GM21717 (cell line): ENCODE data around the gene JADE1.

ENCODE experiments used
- ATAC-seq: cut with Tn5 transposase; IDR thresholded peaks from one replicate; pipeline ENCODE4 v1.9.1; 2021; ENCODE audit warnings: mild to moderate bottlenecking, moderate library complexity; ENCODE audit not compliant: unreplicated experiment

JADE1 gene

DNA sequence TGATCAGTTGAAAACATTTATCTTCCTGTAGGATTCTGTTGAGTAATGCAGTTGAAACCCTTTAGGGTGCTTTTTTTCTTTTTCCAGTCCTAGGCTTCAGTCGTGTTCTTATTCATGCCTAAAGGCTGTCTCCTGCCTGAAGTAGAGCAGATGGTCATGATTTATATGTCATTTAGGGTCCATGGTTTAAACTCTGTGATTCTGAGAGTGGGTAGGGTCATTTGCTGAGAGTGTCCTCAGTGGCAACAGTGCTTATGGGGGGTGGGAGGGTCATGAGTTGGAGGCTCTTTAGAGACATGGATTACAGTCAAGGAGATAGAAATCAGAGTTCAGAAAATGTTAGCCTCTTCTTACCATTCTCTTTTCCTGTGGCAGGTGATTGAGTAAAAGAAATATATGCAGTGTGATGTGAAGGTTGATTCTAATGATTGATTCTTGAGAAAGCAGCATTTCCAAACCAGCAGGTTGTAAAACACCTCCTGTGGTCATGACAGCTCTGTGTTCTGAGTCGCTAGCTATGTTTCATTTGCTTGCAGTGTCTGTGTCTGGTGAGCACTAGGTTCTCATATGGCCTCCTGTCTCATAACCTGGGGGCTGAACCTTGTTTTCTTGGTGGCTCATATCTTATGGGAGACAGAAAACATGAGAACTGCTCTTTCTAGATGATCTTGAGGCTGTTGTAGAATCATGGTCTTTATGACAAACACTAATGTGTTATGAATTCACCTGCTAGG, 60.4 kb downstream of the JADE1 start:
- ATAC-seq = no peak

DNA sequence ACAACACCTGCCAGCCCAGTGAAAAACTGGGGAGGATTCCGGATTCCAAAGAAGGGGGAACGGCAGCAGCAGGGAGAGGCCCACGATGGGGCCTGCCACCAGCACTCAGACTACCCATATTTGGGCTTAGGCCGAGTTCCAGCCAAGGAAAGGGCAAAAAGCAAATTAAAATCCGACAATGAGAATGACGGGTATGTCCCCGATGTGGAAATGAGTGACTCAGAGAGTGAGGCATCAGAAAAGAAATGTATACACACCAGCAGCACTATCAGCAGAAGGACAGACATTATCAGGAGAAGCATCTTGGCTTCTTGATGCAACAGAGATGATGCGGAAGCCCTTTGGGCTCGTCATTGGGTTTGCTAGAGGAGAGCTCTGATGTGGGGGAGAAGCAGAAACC, 62.4 kb downstream of the JADE1 start:
- ATAC-seq = no peak

DNA sequence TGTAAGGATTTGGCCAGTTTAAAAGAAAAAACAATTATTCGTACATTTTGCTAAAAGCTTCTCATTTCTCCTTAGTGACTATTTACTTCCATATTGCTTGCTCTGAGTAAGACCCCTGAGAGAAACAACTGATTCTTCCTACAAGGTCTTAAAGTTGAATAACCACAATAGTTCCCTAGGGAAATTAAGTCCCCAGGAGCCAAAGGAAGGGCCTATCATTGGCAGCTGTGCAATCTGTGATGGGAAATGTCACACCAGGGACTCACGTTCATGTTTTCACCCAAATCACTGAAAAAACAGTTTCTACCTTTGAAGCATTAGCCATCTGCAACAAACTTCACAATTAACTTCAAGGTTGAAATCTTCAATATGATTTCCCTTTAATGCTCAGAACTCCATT, 66.7 kb downstream of the JADE1 start:
- no peak for ATAC-seq

DNA sequence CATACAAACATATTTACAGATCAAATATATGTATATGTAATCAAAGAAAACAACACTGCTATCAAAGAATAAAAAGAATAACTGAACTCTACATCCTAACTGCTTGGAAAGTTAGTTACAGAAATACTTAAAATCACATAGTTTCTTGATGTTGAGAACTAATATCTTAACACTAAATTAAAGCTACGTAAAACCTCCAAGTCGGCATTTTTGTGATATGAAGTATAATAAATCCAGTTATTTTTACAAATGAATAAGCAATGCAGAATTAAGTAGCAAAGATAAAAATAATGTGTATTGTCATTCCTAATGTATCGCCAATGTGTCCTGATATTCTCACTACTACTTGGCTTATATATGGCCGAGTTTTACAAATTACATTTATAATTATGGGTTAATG, 68.4 kb downstream of the JADE1 start:
- no peak for ATAC-seq

DNA sequence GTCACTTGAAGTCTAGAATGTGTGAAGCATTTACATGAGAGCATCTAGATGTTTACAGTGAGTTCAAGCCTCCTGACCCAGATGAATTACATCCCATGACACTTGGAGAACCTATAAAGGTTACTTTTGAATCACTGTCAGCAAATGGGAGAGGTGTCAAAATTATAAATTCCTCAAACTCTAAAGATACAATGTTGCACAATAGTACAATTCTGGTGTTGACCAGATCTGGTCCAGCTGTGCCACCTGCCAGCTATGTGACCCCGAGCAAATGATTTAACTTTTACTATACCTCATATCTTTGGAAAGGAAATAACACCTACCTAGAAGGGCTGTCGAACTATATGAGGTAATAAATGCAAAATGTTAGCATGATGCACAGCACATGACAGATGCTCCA, 69.8 kb downstream of the JADE1 start:
- no peak for ATAC-seq

DNA sequence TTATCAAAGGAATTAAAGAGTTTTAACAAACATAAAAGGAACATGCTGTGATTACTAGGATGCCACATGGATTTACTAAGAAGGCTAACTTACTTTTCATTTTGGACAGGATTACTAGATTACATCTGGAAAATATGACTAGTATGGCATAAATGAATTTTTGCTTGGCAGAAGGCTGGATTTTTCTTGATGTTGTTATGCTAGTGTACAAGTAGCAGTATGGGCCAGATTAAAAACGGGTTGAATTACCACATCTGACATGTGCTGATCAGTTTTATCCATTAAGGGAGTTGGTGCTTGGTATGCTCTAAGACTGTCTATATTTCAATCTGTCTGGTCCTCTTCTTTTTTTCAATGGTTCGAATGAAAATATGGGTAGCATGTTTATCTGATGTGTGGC, 70.5 kb downstream of the JADE1 start:
- no peak for ATAC-seq

DNA sequence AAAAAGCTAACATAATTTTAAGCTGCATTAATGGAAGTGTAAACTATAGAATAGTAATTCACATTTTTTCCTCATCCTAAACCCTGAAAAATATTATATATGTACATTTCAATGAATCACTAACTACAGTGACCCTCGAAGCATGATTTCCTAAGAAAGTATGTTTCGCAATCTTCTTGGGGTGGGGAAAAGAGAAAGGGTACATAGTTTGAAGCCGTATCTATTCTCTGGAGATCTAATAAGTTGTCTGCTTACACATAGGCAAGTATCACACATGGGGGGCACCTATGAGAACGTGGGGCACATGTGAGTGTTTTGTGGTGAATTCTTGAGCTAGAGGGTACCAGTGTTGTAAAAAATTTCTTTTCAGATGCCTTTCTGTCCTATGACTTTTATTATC, 71.2 kb downstream of the JADE1 start:
- ATAC-seq = no peak

DNA sequence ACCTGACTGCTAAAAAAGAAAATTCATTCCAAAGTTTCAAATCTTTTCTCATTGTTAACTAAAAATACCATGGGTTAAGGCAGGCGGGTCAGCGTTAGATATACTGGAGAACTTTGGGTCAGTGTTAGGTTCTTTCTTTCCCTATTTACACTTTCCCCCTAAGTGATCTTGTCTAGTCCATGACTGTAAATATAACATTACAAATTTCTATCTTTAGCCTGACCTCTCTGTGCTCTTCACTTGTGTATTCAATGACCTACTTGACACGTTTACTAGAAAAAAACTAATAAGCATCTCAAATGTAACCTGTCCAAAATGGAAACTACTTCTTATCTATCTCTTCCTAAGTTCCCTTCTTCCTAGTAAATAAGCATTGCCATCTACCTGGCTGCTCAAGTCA, 95.3 kb downstream of the JADE1 start:
- no peak for ATAC-seq

DNA sequence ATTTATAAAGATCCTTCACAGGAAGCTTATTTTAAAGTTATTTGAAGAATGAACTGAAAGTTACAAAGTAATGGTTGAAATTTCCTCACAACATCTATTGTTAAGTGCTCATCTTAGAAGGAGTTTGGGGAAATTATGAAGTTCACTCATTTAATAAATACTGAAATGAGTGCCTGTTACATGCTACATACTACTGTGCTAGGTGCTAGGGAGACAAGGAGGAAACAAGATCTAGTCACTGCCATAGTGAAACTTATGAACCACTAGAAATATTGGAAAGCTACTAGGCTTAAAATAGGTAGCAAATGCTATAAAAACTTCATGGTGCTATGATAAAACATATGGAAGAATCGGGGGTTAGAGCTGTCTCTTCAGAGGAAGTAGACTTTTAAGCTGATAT, 97.1 kb downstream of the JADE1 start:
- ATAC-seq = no peak

DNA sequence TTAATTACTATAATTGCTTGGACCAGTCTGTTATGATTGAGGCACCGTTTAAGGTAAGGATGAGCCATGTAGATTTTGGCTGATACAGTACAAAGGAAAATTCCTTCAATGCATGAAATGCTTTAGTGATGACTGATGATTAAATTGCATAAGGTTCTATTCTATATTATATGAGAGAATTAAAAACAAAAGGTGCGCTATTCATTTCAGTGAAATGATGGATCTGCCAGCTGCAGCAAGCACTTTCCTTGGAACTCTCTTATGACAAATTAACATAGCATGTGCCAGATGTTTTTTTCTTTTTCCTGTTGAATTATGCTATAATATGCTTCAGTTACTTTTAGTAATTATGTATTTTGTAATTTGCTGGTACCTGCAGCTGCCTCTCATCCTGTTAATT, 98.5 kb downstream of the JADE1 start:
- no peak for ATAC-seq

DNA sequence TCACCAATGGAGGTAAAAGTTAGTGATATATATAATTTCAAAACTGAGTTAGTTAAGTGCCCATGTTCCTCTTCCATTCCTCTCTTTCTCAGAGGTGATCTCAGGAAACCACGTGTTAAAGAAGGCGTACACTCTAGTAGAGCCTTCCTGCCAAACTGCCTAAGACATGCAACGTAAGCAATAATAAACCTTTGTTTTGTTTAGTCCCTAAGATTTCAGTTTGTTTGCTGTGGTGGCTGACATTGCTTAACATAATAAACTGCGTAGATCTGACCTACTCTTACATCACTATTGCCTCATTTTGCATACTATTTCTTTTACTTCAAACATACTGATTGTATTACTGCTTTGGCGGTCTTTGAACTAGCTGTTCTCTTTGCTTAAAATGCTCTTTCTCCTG, 99.2 kb downstream of the JADE1 start:
- ATAC-seq = no peak

DNA sequence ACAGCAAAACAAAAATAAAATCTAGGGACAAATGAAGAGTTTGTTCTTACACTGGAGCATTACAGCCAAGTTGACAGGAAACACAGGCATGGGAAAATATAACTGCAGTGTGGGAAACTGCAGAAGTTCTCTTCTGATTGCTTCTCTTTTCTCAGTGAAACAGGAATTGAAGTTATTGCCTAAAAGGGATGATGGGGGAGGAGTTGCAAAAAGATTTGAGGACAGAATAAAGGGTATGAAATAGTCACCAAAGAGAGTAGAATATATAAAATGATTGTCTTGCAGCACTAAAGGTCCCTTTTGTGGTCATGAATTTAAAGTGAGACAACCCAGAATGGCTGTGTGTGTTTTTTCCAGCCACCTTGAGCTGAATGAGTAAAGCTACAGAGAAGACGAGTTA, 103.7 kb downstream of the JADE1 start:
- no peak for ATAC-seq

DNA sequence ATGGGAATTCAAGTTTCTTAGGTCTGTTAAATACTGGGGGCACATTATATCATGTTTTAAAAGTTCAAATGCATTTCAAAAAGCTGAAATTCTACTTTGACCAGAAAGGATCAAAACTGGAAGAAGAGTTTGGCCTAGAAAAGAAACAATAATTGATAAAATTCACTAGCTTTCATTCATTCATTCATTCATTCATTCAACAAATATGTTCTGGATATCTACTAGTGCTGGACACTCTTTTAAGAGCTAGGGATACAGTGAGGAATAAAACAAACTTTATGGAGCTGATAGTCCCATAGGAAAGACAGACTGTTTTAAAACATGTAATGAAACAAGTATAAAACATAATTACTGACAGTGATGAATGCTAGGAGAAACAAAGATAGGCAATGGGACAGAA, 106.0 kb downstream of the JADE1 start:
- no peak for ATAC-seq

DNA sequence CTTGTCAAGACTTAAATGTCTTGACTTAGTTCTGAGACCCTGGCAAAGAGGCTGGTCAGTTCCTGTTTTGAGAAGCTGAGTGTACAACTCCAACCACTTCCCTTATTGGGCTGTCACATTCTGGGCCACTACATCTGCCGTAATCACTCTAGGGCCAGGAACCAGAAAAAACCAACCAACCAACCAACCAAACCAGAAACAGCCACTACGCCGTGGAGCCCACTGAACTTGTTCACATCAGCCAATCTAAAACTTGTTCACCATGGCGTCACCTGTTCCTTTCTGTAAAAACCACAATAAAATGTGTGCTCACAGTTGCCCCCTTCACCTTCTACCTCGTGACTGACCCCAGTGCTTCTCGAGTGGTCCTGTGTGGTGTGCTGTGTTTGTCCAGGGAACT, 107.3 kb downstream of the JADE1 start:
- peak; percentile 59 for ATAC-seq

DNA sequence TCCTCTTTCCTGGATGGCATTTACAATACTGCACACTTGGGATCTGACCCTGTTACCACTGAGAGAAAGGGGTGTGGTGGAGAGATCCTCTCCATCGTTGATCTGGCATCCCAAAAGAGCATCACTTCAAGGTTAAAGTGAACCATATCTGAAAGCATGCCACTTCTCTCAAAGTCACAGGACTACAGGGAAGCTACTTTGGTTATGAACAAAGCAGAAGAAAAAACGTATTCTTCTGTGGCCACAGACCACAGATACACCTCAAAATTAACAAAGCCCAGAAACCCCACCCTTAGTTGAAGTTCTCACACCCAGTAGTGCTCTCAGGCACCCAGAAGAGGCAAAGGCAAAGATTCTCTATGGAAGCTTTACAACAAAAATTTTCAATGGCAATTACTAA, 108.3 kb downstream of the JADE1 start:
- ATAC-seq = peak; percentile 80

DNA sequence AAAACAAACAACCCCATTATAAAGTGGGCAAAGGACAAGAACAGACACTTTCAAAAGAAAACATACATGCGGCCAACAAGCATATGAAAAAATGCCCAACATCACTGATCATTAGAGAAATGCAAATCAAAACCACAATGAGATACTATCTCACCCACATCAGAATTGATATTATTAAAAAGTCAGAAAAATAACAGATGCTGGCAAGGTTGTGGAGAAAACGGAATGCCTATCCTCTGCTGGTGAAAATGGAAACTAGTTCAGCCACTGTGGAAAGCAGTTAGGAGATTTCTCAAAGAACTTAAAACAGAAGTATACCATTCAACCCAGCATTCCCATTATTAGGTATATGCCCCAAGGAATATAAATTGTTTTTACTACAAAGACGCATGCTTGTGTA, 112.5 kb downstream of the JADE1 start:
- no peak for ATAC-seq
